ENCODE results near the gene BRIP1. TPM values are rescaled to one million over a fixed set of nuclear protein-coding genes. Genes with fewer than 3 reads are reported as not detected.

BRIP1 gene
- total and polyA plus RNA-seq, 2 experiments from 2014 or later, result 8.0 to 23.1 TPM

GRCh38 chr17:61699032-61699431 is 164.3 kb downstream of the BRIP1 start:
- H3K36me3 ChIP-seq (ENCODE audit: insufficient read depth), result peaks cover 4% of the 10 kb centered on the region; the same call in 1 of the 2 replicates
- no peak overlapping the region for H3K4me2 ChIP-seq
- Mint-ChIP-seq H3K4me3 (no peak overlapping the region), H3K27me3 (ENCODE audit: insufficient read depth, low read depth, poor library complexity) (no peaks in the 10 kb centered on the region), H3K36me3 (ENCODE audit: low read depth) (peaks cover 80% of the 10 kb centered on the region), H3K27ac (no peak overlapping the region), H3K9me3 (peaks cover 75% of the 10 kb centered on the region), H3K4me1 (no peaks in the 10 kb centered on the region)
- no peak for TF ChIP-seq EZH2 (IDR thresholded peaks at IDR 0.05; ENCODE audit: low read depth, unreplicated experiment)
- TF ChIP-seq CREB1 (CRISPR knock-in tag; IDR thresholded peaks at IDR 0.05; ENCODE audit: low read depth), result no peak
- TF ChIP-seq ZNF331 (CRISPR knock-in tag; IDR thresholded peaks at IDR 0.05; ENCODE audit: low read depth), result no peak
- no peak for TF ChIP-seq ETS1 (IDR thresholded peaks at IDR 0.05)
- no peak for TF ChIP-seq JUNB (IDR thresholded peaks at IDR 0.05; ENCODE audit: unreplicated experiment)
- H4K20me1 ChIP-seq (replicated peaks; ENCODE audit: insufficient read depth), result no peaks in the 10 kb centered on the region
- H3K27me3 ChIP-seq (ENCODE audit: insufficient read depth), result no peaks in the 10 kb centered on the region
- no peak overlapping the region for H3K27ac ChIP-seq (ENCODE audit: low read depth)
- H3K4me1 ChIP-seq (ENCODE audit: insufficient read depth), result no peaks in the 10 kb centered on the region
- ATAC-seq (no peak), DNase-seq (ENCODE audit: low spot score) (no peak)
- H3K79me2 ChIP-seq (replicated peaks; ENCODE audit: insufficient read depth), result no peaks in the 10 kb centered on the region
- H3F3A ChIP-seq (replicated peaks; ENCODE audit: low read depth), result no peaks in the 10 kb centered on the region
- H2AFZ ChIP-seq, result no peak overlapping the region
- H3K4me3 ChIP-seq, result no peak overlapping the region
- H3K9me2 ChIP-seq (ENCODE audit: insufficient read depth), result no peaks in the 10 kb centered on the region; the same call in 1 of the 2 replicates

- no peak for ATAC-seq
- Histone ChIP-seq H3K4me1 (ENCODE audit: insufficient read depth) (no peaks in the 10 kb centered on the region), H3K9me2 (ENCODE audit: insufficient read depth) (no peaks in the 10 kb centered on the region; the same call in 1 of the 2 replicates), H3K36me3 (ENCODE audit: insufficient read depth) (peaks cover 4% of the 10 kb centered on the region; the same call in 1 of the 2 replicates), H3K4me2 (no peak overlapping the region), H3F3A (replicated peaks; ENCODE audit: low read depth) (no peaks in the 10 kb centered on the region), H3K79me2 (replicated peaks; ENCODE audit: insufficient read depth) (no peaks in the 10 kb centered on the region), H2AFZ (no peak overlapping the region), H3K27ac (ENCODE audit: low read depth) (no peak overlapping the region), H3K27me3 (ENCODE audit: insufficient read depth) (no peaks in the 10 kb centered on the region), H4K20me1 (replicated peaks; ENCODE audit: insufficient read depth) (no peaks in the 10 kb centered on the region), H3K4me3 (no peak overlapping the region)
- H3K27me3 Mint-ChIP-seq (ENCODE audit: insufficient read depth, low read depth, poor library complexity), result no peaks in the 10 kb centered on the region
- peaks cover 72% of the 10 kb centered on the region for H3K36me3 Mint-ChIP-seq (ENCODE audit: low read depth)
- no peak overlapping the region for H3K4me3 Mint-ChIP-seq
- TF ChIP-seq POLR2AphosphoS5 (IDR thresholded peaks at IDR 0.05; ENCODE audit: low read depth) (no peak), REST (IDR thresholded peaks at IDR 0.05; ENCODE audit: unreplicated experiment) (no peak), ZNF462 (CRISPR knock-in tag; IDR thresholded peaks at IDR 0.05) (no peak), CTCF (conservative IDR thresholded peaks at IDR 0.05; ENCODE audit: low read depth in 2 of 2) (no peak), ZNF331 (CRISPR knock-in tag; IDR thresholded peaks at IDR 0.05; ENCODE audit: low read depth) (no peak)
- peaks cover 67% of the 10 kb centered on the region for H3K9me3 Mint-ChIP-seq
- no peak overlapping the region for H3K27ac Mint-ChIP-seq
- H3K4me1 Mint-ChIP-seq, result no peaks in the 10 kb centered on the region
- DNase-seq (ENCODE audit: low spot score), result no peak
Observed at GRCh38 chr17:61698244-61698643, 165.1 kb downstream of the BRIP1 start.

Data from GM23338 (cell line).